Right forelimb (tissue), 1 donor: ENCODE results near the gene TMTC4.
A peak's percentile ranks its signal among the peaks of the same experiment; 100 is the strongest.
"Not testable (repeated sequence)": the region's sequence is repeated elsewhere in the genome, so short reads cannot be mapped to it uniquely, and the experiment has no call there.

ENCODE experiments used
- DNase-seq: peaks from one replicate; pipeline ENCODE4 v3.0.0-alpha.2; 2018

Gene TMTC4

DNA sequence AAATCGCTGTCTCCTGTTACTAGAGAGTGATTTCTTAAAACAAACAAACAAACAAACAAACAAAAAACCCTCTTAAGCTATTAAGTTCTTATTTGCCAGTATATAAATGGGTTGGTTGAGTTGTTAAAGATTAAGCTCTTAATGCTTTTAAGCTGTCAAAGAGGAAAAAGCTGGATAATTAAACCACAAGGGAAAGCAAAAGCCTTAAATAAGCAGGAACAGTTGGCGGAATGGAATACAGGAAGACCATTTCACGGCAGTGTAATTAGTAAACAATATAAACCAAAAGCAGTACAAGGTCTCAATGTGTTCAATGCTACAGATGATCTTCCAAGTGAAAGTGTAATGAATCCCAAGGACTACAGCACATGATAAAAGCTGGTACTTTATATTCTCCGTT is 53.8 kb downstream of the TMTC4 start:
- DNase-seq: no peak

DNA sequence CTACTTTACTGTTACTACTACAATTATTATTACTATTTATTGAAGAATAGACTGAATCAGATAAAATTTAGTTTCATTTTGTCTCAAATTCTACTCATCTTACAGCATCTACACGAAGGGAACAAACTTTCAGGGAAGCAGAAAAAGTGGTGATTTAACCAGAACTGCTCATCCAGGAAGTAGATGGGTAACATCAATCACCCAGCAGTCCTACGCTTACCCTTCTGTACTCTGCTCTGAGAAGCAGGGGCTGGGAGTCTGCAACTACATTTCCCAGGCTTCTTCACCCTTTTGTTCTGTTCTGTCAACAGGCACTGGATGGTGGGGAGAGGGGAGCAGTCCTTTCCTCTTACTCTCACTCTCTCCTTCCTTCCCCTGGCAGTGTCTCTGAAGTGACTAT is 54.7 kb downstream of the TMTC4 start:
- DNase-seq: no peak

DNA sequence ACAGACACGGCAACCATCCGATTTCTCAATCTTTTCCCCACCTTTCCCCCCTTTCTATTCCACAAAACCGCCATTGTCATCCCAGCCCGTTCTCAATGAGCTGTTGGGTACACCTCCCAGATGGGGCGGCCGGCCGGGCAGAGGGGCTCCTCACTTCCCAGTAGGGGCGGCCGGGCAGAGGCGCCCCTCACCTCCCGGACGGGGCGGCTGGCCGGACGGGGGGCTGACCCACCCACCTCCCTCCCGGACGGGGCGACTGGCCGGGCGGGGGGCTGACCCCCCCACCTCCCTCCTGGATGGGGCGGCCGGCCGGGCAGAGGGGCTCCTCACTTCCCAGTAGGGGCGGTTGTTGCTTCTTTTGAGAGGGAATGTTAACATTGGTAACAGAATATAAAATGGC is 55.7 kb downstream of the TMTC4 start:
- DNase-seq: not testable (repeated sequence)

DNA sequence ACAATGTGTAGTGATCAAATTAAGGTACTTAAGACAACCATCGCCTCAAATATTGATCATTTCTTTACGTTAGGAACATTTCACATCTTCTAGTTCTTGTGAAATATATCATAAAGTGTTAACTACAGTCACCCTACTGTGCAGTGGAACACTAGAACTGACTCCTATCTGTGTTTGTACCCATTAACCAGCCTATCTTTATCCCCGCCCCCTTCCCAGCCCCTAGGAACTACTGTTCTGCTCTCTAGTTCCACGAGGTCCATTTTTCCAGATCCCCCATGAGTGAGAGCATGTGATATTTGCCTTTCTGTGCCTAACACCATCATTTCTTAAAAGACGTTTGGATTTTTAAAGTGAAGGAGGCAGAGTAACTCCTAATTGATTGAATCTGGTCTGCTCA is 61.6 kb downstream of the TMTC4 start:
- no peak for DNase-seq

DNA sequence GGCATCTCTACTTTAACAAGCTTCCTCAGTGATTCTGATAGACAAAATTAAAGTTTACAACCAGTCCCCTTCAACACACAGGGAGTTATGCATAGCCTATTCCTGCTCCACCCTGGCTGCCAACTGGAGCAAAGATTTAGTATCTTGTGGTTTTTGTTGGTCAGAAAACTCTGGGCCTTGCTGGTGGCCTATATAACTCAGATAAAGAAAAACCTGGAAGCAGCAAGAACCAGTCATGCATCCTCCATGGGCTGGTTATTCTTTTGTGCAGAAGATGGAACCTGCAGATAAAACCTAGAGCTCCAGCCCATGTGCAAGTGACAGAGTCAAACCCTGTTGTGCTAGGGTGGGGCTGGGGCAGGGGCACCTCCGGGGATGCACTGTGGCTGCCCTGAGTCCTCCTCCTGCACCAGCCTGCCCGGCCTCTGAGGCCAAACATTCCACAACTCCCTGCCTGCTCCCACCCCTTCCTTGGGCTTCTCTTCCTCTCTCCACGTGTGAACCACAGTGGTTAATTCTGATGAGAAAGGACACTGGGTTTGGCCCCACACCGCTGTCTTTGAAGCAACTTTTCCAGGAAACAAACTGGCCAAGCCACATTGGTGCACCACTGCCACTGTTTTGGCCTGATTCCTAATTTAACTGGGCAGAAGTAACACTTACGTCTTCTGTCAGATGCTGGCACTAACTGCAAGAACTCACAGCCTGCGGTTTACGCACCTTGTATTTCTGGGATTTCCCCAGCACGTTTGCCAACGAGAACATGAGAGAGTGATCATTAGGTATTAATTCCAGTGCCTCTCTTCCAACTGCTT is 62.7 kb downstream of the TMTC4 start:
- no peak for DNase-seq

DNA sequence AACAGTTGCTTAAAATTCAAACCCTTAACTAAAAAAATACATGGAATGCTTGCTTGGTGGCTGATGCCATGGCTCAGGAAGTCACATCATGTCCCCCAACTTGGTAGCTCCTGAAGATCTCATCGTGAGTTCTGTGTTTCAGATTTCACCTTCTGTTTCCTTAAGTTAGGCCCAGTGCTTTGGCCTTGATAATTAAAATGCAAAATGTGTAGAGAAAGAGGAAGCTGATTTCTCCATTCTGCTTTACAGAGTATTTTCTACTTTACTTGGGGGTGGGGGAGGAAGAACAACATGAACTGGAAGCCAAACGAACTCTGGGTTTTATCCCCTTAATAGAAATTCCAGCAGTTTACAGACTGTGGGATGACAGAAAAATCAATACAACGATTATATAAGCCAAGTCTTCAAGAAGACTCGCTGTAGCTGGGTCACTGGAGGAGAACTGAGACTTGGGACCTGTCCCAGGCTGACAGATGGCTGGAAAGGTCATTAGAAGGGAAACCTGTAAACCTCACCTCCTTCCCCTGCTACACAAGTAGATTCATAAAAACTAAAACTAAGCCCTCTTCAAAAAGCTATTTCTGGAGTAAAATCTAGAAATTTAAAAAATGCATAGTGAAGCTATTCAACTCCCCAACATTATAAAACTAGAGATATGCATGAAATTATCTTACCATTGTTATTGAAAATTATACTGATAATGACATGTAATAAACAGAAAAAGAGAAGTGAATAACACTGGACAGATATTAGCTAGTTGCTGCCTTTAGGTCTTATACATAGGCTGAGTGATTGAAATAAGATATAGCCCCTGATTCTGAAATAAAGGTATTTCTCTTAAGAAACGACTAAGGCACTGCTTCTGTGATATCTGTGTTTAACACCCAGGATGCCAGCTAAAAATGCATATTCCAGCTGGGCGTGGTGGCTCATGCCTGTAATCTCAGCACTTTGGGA is 63.9 kb downstream of the TMTC4 start:
- no peak for DNase-seq

DNA sequence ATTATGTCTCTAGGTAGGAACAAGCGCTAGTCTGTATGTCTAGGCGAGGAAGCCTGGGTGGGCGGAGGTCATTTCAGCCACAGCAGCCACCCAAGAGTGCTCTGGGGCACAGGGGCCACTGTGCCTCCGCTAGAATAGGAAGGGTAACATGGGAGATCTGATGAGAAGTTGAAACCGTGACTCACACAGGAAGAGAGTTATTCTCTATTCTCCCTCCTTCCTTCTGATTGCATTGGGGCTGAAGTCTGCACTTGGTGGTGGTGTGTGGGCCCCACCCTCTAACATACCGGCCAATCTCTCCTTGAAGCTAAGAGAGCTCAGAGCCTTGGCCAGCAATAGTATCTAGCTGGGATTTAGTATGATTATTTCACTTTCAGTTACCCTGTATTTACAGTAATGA is 65.7 kb downstream of the TMTC4 start:
- no peak for DNase-seq

DNA sequence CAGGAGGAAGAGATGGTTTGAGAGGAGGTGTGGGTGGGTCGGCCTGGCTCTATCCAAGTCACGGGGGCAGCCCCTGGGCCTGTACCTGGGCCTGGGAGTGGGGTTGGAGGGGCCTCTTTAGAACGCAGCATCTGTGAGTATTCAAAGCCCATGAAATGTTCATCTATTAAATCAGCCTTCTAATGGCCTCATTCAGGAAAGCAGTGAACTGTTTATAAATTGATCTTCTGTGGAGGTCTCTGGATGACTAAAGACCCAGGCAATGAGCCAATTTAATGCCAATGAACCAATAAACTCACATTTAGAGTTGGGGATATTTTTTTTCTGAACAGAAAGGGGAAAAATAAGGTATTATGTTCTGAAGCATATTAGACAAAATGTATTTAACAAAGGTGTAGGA is 66.1 kb downstream of the TMTC4 start:
- DNase-seq: no peak

DNA sequence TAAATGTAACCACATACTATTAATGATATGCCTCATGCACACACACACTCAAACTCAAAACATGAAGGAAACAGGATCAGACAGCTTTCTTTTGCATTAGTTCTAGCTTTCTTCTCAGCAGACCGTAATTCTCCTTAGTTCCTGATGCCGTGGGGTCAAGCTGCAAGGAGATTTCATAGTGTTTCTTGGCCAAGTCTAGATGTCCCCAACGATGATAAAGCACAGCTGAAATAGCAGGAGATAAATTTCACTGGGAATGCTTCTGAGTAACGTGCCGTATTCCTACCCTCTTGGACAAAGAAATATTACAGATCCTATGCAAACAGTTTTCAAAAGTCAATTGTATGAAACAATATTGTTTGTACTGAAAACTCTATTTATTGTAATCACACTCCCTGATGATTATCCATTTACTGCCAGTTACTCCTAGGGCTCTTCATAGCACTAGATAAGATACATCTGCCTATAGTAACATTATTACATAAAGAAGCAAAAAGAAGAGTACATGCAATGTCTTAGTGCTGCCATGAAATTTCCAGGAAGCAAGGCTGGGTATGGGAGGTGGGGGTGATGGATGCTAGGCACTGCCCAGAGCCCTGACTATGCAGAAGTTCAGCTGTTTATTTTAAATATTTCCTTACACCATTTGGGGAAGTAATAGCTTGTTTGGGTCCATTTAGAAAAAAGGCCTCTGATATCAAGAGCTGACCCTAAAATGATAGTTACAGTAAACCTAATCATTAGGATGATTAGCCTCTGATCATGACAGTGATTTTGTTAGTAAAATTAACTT is 69.5 kb downstream of the TMTC4 start:
- DNase-seq: no peak

DNA sequence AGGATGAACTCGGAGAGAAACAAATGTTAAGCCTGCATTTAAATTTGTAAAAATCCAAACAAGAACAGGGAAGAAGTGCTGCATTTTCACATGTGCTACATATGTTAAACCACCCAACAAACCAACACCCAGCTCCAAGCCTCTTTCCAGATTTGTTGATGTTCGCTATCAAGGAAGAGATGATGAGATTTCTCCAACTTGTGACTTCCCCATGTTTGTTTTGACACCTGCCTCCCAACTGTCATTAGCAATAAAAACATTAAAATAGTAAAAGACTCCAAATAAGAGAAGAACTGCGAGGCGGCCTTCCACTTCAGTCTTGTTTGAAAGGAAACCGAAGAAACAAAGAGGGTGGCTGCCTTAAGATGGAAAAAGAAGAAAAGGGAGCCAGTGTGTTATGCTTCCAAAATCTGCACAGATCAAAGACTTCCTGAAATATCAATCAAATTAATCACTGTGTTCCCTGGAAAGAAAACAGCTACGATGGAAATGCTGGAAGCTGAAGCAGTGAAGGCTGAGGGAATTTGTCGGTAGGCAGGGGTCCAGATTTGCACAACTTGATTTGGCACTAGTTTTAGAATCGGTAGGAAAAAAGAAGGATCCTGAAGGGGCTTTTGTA is 72.0 kb downstream of the TMTC4 start:
- DNase-seq: no peak

DNA sequence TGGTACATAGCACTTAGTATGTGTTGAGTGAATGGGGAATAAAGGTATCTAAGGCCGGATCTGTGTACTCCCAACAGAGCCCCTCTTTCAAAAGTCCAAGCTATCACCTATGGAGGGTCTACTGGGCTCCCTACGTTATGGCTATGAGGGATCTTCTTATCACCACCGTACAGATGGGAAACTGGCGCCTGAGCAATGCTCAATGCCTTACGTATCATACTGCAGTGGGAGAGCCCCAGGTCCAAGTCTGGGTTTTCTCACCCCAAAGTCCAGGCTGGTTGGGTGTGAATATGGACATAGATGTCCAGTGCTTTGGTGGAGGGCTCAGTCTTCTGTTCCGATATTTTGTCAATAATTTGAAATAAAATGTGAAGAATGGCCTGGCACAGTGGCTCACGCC is 72.9 kb downstream of the TMTC4 start:
- no peak for DNase-seq

DNA sequence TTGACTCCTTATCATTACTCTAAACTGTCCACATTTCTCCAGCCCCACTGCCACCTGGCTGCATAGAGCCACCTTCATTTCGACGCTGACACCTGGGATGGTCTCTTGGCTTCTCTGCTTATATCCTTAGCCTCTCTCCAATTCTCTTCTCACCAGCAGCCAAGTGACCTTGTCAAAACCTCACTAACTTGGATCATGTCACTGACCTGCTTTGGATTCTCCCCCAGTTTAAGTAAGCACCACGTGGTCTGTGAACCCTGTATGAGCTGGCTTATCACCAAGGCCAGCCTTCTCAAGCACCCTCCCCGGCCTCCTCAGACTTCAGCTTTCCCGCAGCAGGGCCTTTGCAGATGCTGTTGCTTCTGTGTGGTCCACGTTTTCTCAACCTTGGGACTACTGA is 73.7 kb downstream of the TMTC4 start:
- no peak for DNase-seq

DNA sequence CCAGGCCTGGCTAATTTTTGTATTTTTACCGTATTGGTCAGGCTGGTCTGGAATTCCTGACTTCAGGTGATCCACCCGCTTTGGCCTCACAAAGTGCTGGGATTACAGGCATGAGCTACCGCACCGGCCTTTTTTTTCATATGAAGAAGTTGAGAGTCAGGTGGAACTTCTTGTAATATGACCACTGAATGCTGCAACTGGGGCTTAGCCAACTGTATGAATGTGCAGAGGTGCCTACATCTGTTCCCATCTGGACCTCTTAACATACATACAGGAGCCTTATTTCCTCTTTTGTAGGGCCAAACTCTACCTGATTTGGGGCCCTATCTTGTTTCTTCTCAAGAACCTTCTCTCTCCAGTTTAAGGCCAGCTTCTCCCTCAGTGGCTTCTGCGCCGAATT is 74.1 kb downstream of the TMTC4 start:
- DNase-seq: no peak

DNA sequence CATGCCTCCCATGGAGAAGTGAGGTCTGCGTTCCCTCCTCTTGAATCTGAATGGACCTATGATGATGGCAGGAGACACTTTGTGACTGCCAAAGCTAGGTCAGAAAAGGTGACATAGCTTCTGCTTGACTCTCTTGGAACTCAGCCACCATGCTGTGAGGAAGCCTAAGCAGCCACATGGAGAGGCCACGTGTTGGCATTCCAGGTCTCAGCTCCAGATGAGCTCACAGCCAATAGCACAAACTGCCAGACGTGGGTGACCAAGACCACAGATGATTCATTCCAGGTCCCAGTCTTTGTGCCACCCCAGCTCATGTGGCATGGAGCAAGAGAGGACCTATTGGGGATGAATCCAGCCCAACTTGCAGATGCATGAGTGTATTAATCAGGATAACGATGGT is 77.3 kb downstream of the TMTC4 start:
- no peak for DNase-seq

DNA sequence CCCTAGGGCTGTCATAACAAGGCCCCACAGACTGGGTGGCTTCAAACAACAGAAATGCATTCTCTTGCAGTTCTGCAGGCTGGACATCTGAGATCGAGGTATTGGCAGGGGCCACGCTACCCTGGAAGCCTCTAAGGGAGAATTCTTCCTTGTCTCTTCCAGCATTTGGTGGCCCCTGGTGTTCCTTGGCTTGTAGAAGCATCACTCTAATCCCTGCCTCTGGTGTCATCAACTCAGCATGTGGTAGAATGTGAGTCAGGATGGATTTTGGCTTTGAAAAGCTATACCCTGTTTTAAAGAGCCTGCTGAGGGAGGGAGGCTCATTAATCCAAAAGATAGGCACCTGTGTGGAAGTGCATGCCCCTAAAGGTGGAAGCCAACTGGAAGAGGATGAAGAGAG is 78.1 kb downstream of the TMTC4 start:
- DNase-seq: no peak

DNA sequence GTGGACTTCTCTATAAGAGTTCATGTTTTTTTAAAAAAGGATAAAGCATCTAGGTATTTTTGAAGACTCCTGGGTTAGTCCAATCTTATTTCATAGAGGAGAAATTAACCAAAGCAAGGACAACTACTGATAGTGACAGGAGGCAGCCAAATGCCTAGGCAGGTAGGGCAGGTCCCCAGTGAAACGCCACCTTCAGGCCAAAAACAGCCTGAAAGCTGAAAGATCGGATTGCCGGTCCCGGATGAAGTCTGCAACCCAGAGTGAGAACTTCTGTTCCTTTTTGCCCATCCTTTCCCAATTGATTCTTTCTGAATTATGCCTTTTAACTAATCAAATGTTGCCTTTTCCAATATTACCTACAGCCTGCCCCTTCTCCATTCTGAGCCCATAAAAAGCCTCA is 79.9 kb downstream of the TMTC4 start:
- no peak for DNase-seq

DNA sequence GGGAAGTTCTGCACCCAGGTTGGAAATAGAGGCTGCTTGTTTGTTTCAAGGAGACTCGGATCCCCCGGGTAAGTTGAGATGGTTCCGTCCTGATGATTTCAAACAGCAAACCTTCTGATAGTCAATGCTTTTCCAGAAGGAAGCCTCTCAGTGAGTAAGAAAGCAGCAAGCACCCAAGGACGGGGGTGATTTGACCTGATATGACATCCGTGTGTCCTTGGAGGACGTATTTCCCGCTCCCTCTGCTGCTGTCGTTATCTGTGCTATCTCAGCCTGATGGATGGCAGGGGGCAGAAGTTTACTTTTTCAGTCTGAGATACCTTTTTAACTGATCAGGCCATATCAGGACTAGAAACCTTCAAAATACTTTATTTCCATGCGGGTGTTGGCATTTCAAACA is 80.3 kb downstream of the TMTC4 start:
- DNase-seq: no peak

DNA sequence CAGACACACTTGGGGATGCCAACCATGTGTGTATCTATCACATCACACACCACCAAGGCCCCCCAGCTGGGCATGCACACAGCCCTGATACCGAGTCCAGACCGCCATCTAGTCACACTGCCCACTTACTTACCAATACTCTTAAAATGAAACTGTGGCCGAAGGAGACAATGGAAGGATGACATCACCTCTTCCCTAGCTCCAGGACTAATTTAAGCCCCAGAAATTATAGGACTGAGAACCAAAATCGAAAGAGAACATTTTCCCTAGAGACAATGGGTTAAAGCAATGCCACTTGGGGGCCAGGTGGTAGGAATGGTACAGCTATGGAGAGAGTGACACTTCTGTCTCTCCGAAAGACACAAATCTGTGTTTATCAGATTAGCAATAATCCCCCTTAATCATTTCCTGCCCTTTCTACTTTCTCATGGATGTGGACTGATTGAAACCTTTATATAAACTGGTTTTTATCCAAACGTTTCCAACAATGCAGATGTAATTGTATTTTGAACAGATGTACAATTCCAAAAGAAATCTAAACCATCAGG is 85.3 kb downstream of the TMTC4 start:
- DNase-seq: no peak

DNA sequence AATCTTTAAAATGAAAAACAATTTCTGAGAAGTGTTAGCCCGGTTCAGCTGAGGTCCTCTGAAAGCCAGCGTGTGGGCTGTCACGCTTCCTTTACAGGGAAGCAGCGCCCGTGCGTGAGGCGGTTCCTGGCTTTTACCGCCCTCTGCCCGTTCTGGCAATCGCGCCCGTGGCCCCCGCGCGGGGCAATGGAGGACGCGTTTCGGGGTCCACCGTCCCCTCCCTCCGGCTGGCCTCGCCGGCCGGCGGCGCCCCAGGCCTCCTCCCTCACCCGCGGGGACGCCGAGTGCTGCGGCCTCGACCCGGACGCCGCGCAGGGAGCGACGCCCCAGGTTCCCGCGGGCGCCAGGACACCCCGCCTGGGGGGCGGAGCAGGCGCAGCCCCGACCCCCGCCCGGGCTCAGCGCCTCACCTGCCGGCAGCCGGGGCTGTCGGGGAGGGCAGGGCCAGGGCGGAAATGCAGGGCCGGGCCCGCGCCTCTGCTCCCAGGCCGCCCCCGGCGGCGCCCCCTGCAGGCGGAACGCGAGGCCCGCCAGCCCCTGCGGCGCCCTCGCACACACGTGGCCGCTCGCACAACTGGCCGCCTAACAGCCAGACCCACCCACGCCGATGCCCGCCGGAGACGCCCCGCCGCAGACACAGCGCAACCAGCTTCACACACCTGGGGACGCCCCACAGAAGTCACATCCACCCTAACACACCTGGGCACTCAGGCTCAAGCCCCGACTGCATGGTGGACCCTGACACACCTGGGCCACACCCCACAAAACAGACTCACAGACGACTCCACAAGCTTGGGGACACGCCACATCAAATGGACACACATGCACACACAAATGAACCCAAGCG is 86.0 kb downstream of the TMTC4 start, which contains the start of gene GGACT:
TSS of gene GGACT (minus strand) at position 459 of the 847 bp plus-strand sequence. CDS start 56,198 bp downstream, outside the sequence.
- peak; percentile 83 for DNase-seq

DNA sequence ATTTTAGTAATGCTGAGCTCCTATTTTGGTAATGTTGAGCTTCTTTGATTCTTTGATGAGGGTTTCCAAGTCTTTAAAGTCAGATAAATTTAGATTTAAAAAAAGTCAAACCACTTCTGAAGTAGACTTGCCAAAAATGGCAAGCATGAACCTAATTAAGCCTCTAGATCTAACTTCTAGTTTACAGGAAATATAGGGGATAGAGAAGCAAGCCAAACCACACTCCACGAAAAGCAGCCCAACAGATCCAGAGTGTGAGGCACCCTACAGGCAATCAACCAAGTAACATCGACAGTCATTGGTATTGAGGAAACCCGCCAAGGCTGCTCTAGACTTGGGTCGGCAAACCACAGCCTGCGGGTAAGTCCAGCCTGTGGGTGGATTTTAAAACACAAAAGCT is 89.7 kb downstream of the TMTC4 start:
- no peak for DNase-seq

DNA sequence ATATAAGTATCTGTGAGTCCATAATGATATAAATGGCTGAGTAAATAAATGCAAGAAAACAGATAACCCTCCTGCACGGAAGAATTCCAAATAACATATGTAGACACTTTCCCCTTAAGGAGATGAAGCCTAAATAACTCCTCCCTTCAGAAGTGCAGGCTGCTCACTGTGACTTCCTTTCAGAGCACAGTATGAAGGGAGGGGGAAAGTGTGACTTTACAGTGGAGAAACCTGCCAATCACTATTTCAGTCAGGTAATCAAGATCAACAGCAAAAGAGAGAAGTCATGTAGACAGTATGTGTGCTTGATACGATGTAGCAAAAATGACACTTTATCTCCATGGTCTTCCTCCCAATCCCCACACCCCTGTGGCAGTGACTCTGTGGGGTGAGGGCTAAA is 93.1 kb downstream of the TMTC4 start:
- DNase-seq: no peak
